GM12878 (cell line): ENCODE data around the gene IFI44L. TPM values are rescaled to one million over a fixed set of nuclear protein-coding genes. Genes with fewer than 3 reads are reported as not detected.
A peak's percentile ranks its signal among the peaks of the same experiment; 100 is the strongest.

Experiments
- ATAC-seq: fragments of 200-7000 bp; cut with Tn5 transposase; 3 replicates; pipeline ENCODE4 v1.9.1; 2020; ENCODE audit warnings: mild to moderate bottlenecking, moderate library complexity
- BruUV-seq: library from RNA; stranded (reverse); fragments of 400-500 nt; replicated peaks from 2 replicates; lab custom pipeline; 2021; lab: Mats Ljungman, UMichigan
- CTCF ChIA-PET: fragments of 300-600 bp; sonication (Branson Sonifier 250); formaldehyde crosslinking; extraction: SDS; loops from one replicate; lab custom pipeline; 2021; ENCODE audit warnings: inconsistent platforms; lab: Yijun Ruan, JAX
- POLR2A ChIA-PET: fragments of 350-600 bp; formaldehyde crosslinking; extraction: SDS; loops from one replicate; lab custom pipeline; 2021; ENCODE audit warnings: inconsistent platforms; lab: Charles Lee
- RAD21 ChIA-PET: fragments of 300-600 bp; sonication (Branson Sonifier 250); formaldehyde crosslinking; loops from one replicate; lab custom pipeline; 2023; ENCODE audit warnings: antibody characterized with exemption; ENCODE audit not compliant: unreplicated experiment; lab: Charles Lee
- SMC1A ChIA-PET: fragments of 300-600 bp; sonication (Branson Sonifier 250); formaldehyde crosslinking; loops from one replicate; lab custom pipeline; 2023; ENCODE audit not compliant: unreplicated experiment, uncharacterized antibody; lab: Charles Lee
- DNase-seq: peaks from one replicate; pipeline ENCODE4 v3.0.0-alpha.2; 2011; ENCODE audit warnings: low read depth, low spot score
- FAIRE-seq: peaks from 3 replicates; lab custom pipeline; 2011; peaks lifted over from hg19 to GRCh38; lab: Jason Lieb, UNC
- H2AFZ ChIP-seq: 2 replicates; pipeline ENCODE4 v1.6.0; 2011; ENCODE audit warnings: low read depth, low read length, control low read depth; ENCODE audit not compliant: control insufficient read depth
- H3K27ac ChIP-seq: 2 replicates; pipeline ENCODE4 v1.5.1; 2011; ENCODE audit warnings: control low read depth; ENCODE audit not compliant: control insufficient read depth, insufficient read depth
- H3K27me3 ChIP-seq, 2 experiments: replicated peaks in 1 of 2; 2 replicates each; pipeline versions ENCODE4 v1.6.0 to v1.6.1; 2011; ENCODE audit warnings: low read length in 1 of 2; ENCODE audit not compliant: control insufficient read depth in 2 of 2, insufficient read depth in 2 of 2
- H3K36me3 ChIP-seq, 2 experiments: 2 replicates each; pipeline ENCODE4 v1.5.1; 2011; ENCODE audit warnings: low read length in 1 of 2; ENCODE audit not compliant: control insufficient read depth in 2 of 2, insufficient read depth in 2 of 2
- H3K4me1 ChIP-seq: 2 replicates; pipeline ENCODE4 v1.6.1; 2011; ENCODE audit warnings: mild to moderate bottlenecking, low read length, moderate library complexity, mixed read lengths; ENCODE audit not compliant: control insufficient read depth, insufficient read depth
- H3K4me2 ChIP-seq: 2 replicates; pipeline ENCODE4 v1.6.0; 2011; ENCODE audit warnings: control low read depth; ENCODE audit not compliant: control insufficient read depth, insufficient read depth
- H3K4me3 ChIP-seq: fragments of 200-600 bp; sonication (generic); 2 replicates; pipeline ENCODE4 v1.5.1; 2016
- H3K79me2 ChIP-seq: 2 replicates; pipeline ENCODE4 v1.6.0; 2011; ENCODE audit warnings: low read length; ENCODE audit not compliant: control insufficient read depth, insufficient read depth
- H3K9ac ChIP-seq: 2 replicates; pipeline ENCODE4 v1.8.0; 2011; ENCODE audit warnings: low read length, control low read depth, mixed read lengths; ENCODE audit not compliant: control insufficient read depth, insufficient read depth
- H3K9me3 ChIP-seq: replicated peaks from 3 replicates; pipeline ENCODE4 v1.5.1; 2011; ENCODE audit warnings: mild to moderate bottlenecking, low read length; ENCODE audit not compliant: control insufficient read depth, insufficient read depth
- H4K20me1 ChIP-seq: 2 replicates; pipeline ENCODE4 v1.6.0; 2011; ENCODE audit not compliant: control insufficient read depth, insufficient read depth
- ATF3 ChIP-seq: IDR thresholded peaks from 2 replicates; pipeline ENCODE4 v1.6.1; 2011; ENCODE audit warnings: low read depth, mild to moderate bottlenecking, low read length, moderate library complexity, borderline replicate concordance; ENCODE audit errors: extremely low read depth
- BCL11A ChIP-seq: IDR thresholded peaks from 2 replicates; pipeline ENCODE4 v1.6.1; 2011; ENCODE audit warnings: low read depth, low read length
- E2F4 ChIP-seq: IDR thresholded peaks from 2 replicates; pipeline ENCODE4 v1.6.1; 2012; ENCODE audit warnings: low read depth, low read length, improper control_type of control experiment
- ELK1 ChIP-seq: IDR thresholded peaks from 2 replicates; pipeline ENCODE4 v1.6.1; 2012; ENCODE audit warnings: low read depth, low read length, improper control_type of control experiment
- GATAD2B ChIP-seq: fragments of 450-650 bp; conservative IDR thresholded peaks from 2 replicates; pipeline ENCODE4 v1.6.1; 2017; ENCODE audit warnings: low read depth, mild to moderate bottlenecking, moderate library complexity
- HDAC6 ChIP-seq: fragments of 200-600 bp; sonication (generic); IDR thresholded peaks from one replicate; pipeline ENCODE4 v1.8.0; 2017; ENCODE audit warnings: antibody characterized with exemption; ENCODE audit not compliant: unreplicated experiment
- IKZF2 ChIP-seq, 2 experiments: fragments of 450-650 bp; IDR thresholded peaks; 2 replicates each; pipeline ENCODE4 v1.6.1; 2017; ENCODE audit warnings: mild to moderate bottlenecking in 2 of 2, moderate library complexity in 2 of 2
- MAX ChIP-seq: IDR thresholded peaks from 2 replicates; pipeline ENCODE4 v1.6.1; 2012; ENCODE audit warnings: low read depth, low read length, improper control_type of control experiment
- MLLT1 ChIP-seq: fragments of 450-650 bp; IDR thresholded peaks from 2 replicates; pipeline ENCODE4 v1.6.1; 2016; ENCODE audit warnings: mild to moderate bottlenecking
- MTA2 ChIP-seq: fragments of 450-650 bp; IDR thresholded peaks from 2 replicates; pipeline ENCODE4 v1.6.1; 2016; ENCODE audit warnings: low read depth, mild to moderate bottlenecking, moderate library complexity
- NR2F1 ChIP-seq: fragments of 450-650 bp; conservative IDR thresholded peaks from 2 replicates; pipeline ENCODE4 v1.6.1; 2017; ENCODE audit warnings: mild to moderate bottlenecking
- RELB ChIP-seq: fragments of 450-650 bp; IDR thresholded peaks from 2 replicates; pipeline ENCODE4 v1.6.1; 2017; ENCODE audit warnings: low read depth, mild to moderate bottlenecking, moderate library complexity
- SMC3 ChIP-seq: IDR thresholded peaks from 2 replicates; pipeline ENCODE4 v1.6.1; 2011; ENCODE audit warnings: low read length, improper control_type of control experiment, borderline replicate concordance
- TCF12 ChIP-seq: IDR thresholded peaks from 2 replicates; pipeline ENCODE4 v1.6.1; 2011; ENCODE audit warnings: low read depth, mild to moderate bottlenecking, low read length
- ZNF24 ChIP-seq: fragments of 450-650 bp; IDR thresholded peaks from 2 replicates; pipeline ENCODE4 v1.6.1; 2017; ENCODE audit warnings: antibody characterized with exemption, mild to moderate bottlenecking
- ZNF622 ChIP-seq: fragments of 450-650 bp; IDR thresholded peaks from 2 replicates; pipeline ENCODE4 v1.6.1; 2017; ENCODE audit warnings: mild to moderate bottlenecking, inconsistent platforms
- WGBS: methylation state at CpG from one replicate; pipeline ENCODE4 v1.1.6; 2016; ENCODE audit warnings: low lambda C conversion rate; ENCODE audit not compliant: insufficient replicate concordance, insufficient coverage; ENCODE audit errors: missing lambda C conversion rate; 5-methylcytosine and 5-hydroxymethylcytosine counted together
- in situ Hi-C: fragments of 300-500 bp; cut with MboI; formaldehyde crosslinking; loops from 9 replicates; pipeline ENCODE4 v1.14.3; 2018; ENCODE audit warnings: mixed read lengths
- intact Hi-C: fragments of 100-400 bp; cut with micrococcal nuclease; formaldehyde crosslinking; loops from one replicate; pipeline ENCODE4 v1.14.2; 2022; ENCODE audit not compliant: unreplicated experiment
- polyA plus RNA-seq, 11 experiments: library from polyadenylated mRNA; depleted of rRNA in 4 of 11; unstranded in 6 of 11; stranded (reverse) in 5 of 11; fragments of >200 nt; fragmentation: Nextera tagmentation in 4 of 11; fragmentation: Illumina TruSeq in 1 of 11; extraction: Ambion mirVana in 4 of 11; extraction: Trizol in 1 of 11; gene quantifications; 1 replicate in 1 of 11; 2 replicates in 10 of 11; pipeline versions ENCODE4 v1.2.1 to v1.2.3, GENCODE V29; 2011 to 2016; ENCODE audit warnings: inconsistent platforms in 2 of 11, missing spikeins in 2 of 11, low read depth in 1 of 11
- total RNA-seq, 4 experiments: library from RNA; depleted of rRNA in 3 of 4; stranded (reverse); fragments of >200 nt in 3 of 4; fragmentation: Illumina TruSeq in 1 of 4; extraction: Trizol in 1 of 4; gene quantifications; 2 replicates each; pipeline versions ENCODE4 v1.2.1 to v1.2.3, GENCODE V29; 2013 to 2021

IFI44L gene
- total and polyA plus RNA-seq, 10 of the 15 experiments (the other 5 are each of a cell fraction or from before 2014, with no cell fraction given): 58.0 to 371 (median 173) TPM

GRCh38 chr1:78650114-78650660 is 29.9 kb downstream of the IFI44L start:
- Histone ChIP-seq H3K27me3 (no peaks in the 10 kb centered on the region), H4K20me1 (no peaks in the 10 kb centered on the region), H3K27ac (peak overlapping the region; percentile 82), H3K36me3 (peaks cover 0 to 11% of the 10 kb centered on the region in 2 experiments; a peak in 1 of 4 replicates), H3K9ac (peak overlapping the region; percentile 84), H3K4me2 (peak overlapping the region; percentile 78), H3K4me1 (no peaks in the 10 kb centered on the region), H3K4me3 (peak overlapping the region; percentile 95), H3K79me2 (peaks cover 60% of the 10 kb centered on the region), H3K9me3 (peaks cover 22% of the 10 kb centered on the region), H2AFZ (0 out of 2 replicates have a peak overlapping the region, but pooled peaks have one; percentile 3)
- in situ Hi-C loops (no loop called here), intact Hi-C loops (loop anchor here (5.0 kb wide), 2 partner anchors 643 to 673 kb away; partner anchors contain the start of gene FUBP1)
- WGBS: 12% methylated on average over 6 of the region's 6 CpGs
- BruUV-seq: TSS peak; percentile 66
- ChIA-PET POLR2A (interaction anchor here (0.7 to 1.8 kb wide), 7 partner anchors 18 to 645 kb away, joined by 3 to 32 read pairs (median 4); partner anchors contain the start of genes DNAJB4 and IFI44L), CTCF (interaction anchor here (0.8 to 1.4 kb wide), 6 partner anchors 12 to 672 kb away, joined by 3 to 8 read pairs (median 4); partner anchors contain the start of genes FUBP1 and IFI44L), RAD21 (interaction anchor here (1.0 to 2.0 kb wide), 11 partner anchors 8 to 44 kb away, joined by 3 to 18 read pairs (median 4); partner anchors contain the start of gene IFI44L), SMC1A (interaction anchor here (0.7 to 2.4 kb wide), 12 partner anchors 11 to 672 kb away, joined by 3 to 22 read pairs (median 7); partner anchors contain the start of genes DNAJB4 and IFI44L)
- no peak for DNase-seq
- ATAC-seq: peak; percentile 10
- 0 out of 4 replicates have a peak, but pooled peaks of 1 of the 2 experiments have one; percentile 11 for TF ChIP-seq IKZF2 (IDR thresholded peaks at IDR 0.05)
- TF ChIP-seq MTA2: no peak
- no peak for TF ChIP-seq NR2F1
- no peak for TF ChIP-seq ZNF24
- no peak for TF ChIP-seq SMC3
- TF ChIP-seq HDAC6: no peak
- no peak for TF ChIP-seq GATAD2B
- TF ChIP-seq MLLT1: peak; percentile 33; the same call in 1 of the 2 replicates
- TF ChIP-seq RELB: no peak
- no peak for TF ChIP-seq ELK1
- no peak for TF ChIP-seq MAX
- TF ChIP-seq ATF3: no peak
- TF ChIP-seq ZNF622: no peak
- TF ChIP-seq TCF12: no peak
- TF ChIP-seq E2F4: no peak
- TF ChIP-seq BCL11A: no peak
- no peak for FAIRE-seq
